Measurements from ENCODE around the gene UROS.
A peak's percentile ranks its signal among the peaks of the same experiment; 100 is the strongest.

The UROS gene

GRCh38 chr10:125788156-125789034, 34.7 kb downstream of the UROS start:
- no peak for DNase-seq (ENCODE audit: low spot score)

DNA sequence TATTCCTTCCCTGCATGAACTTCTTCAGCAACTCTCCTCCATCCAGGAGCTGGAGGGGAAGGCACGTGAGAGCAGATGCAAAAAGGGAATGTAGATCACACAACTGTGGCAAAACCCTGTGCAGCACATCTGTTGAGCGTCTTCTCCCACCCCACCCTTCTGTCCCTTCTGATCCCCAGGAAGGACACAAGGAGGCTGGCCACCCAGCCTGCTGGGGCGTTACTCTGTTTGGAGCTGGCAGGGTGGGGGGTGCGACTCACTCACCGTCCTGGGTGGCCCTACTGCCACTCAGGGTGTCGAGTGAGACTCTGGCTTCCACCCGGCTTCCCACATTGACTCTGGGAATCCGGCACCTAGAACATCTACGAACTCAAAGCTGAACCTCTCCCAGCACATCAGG, 37.3 kb downstream of the UROS start:
- no peak for DNase-seq (ENCODE audit: low spot score)

GRCh38 chr10:125783957-125784356, 39.1 kb downstream of the UROS start:
- no peak for DNase-seq (ENCODE audit: low spot score)

DNA sequence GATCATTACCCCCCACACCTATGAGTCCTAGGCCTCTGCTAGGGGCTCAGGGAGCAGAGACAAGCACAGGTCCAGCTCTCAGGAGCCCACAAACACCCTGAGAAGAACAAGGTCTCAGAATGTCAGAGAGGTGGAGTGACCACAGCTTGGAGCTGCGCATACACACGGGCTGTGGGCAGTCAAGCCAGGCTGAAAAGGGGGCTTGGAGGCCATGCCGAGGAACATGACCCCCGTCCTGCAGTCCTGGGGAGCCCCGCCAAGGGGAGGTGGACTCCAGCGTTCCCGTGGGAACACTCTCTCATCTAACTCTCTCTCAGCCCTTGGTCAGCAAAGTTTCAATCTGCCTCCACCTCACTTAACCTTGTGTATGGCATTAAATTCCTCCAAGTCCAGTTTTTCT, 39.6 kb downstream of the UROS start:
- DNase-seq (ENCODE audit: low spot score) = no peak

DNA sequence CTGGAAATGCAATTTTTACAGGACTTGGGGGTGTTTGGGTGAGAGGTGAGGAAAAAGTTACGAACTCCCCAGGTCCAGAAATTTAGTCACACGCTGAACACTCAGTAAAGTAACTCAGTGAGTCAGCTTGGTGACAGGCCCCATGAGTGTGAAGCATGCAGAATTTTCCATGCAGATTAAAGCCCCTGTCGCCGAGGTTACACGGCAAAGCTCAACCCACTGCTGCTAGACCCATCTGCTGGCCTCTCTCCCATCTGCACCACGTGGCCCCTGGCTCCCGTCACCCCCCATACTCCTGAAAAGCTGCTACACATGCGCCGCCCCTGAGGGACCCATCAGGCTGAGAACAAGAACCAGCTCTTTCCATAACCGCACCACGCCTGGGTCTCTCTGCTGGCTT, 40.4 kb downstream of the UROS start:
- peak; percentile 46 for DNase-seq (ENCODE audit: low spot score)

DNA sequence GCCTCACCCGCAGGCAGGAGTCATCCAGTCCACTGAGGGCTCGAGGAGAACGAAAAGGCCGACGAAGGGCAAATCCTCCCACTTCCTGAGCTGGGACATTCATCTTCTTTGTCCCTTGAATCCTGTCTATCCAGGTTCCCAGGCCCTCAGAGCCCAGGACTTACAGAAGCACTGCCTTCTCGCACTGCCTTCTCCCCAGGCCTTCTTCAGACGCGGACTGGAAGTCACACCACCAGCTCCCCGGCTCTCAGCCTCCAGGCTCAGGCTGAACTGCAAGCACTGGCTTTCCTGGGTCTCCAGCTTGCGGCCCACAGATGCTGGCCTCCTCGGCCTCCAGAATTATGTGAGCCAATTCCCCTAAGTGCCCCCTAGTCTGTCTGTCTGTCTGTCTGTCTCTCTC, 41.0 kb downstream of the UROS start:
- no peak for DNase-seq (ENCODE audit: low spot score)

DNA sequence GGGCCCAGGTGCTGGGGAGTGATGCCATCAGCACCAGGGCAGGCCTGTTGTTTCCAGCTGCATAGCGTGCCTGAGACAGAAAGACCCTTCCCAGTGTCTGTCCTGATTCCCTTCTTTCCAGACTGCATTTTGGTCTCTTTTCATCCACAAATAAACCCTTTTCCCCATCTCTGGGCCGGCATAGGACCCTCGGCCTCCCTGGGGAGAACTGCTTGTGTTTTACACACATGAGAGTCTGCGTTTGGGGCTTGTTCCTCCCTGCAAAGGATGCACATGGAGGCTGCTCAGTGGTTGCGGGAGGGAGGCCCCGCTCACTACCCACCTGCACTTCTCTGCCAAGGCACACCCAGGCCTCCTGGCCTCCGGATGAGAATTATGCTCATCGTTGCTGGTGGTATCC, 41.7 kb downstream of the UROS start:
- no peak for DNase-seq (ENCODE audit: low spot score)

GRCh38 chr10:125779403-125780327, 43.4 kb downstream of the UROS start:
- DNase-seq (ENCODE audit: low spot score) = no peak

DNA sequence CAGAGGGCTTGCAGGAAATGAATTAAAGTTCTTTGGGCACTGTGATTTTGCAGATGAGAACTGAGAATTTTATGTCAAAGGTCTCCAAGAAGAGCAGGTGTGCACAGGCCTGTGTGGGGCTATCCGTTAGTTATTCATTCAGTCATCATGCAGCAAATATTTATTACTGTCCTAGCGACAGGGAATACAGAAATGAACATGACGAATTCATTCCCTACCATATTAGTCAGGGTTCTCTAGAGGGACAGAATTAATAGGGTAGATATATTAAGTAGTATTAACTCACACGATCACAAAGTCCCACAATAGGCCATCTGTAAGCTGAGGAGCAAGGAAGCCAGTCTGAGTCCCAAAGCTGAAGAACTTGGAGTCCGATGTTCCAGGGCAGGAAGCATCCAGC, 44.5 kb downstream of the UROS start:
- no peak for DNase-seq (ENCODE audit: low spot score)

DNA sequence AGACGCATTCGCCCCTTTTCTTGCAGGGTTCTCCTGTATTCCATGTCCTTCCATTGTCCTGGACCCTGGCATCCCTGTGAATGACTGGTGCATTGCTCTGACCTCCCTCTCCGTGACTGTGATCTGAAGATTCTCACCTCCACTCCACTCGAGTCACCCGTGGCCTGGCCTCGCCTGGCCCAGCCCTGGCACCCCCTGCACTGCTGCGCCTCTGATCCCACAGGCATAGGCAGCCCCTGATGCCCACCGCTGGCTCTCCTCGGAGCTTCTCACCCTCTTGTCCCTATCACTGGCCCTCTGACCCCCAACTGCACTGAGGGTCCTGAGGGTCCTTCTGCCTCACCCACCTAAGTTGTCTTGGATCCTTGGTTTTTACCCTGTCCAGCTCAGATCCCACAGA, 45.3 kb downstream of the UROS start:
- no peak for DNase-seq (ENCODE audit: low spot score)

DNA sequence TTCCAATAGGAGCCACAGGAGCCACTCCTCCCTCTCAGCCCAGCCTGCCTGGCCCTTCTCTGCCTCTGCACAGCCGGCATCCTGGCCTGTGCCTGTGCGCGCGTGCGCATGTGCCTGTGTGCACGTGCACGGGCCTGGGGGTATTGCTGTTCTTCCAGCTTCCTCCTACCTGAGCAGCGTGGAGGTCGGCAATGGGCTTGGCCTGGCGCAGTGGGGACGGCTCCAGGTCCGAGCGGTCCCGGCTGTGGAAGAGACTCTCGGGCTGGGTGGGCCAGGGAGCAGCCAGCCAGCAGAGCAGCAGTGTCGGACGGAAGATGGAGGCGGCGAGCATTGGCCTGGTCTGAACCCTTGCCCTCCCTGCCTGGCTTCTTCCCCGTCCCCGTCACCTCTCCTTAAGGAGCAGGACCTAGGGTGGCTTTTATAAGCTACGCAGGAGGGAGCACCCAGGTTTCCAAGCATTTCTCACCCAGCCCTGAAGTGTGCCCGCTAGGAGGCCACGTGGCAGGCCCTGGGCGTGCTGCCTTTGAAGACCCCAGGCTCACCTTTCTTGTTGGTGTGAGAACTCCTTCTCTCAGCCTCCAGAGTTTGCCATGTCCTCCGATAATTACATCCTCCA, 47.5 kb downstream of the UROS start, which contains the start of gene MMP21:
Gene MMP21 (minus strand): TSS at position 331 of the 616 bp plus-strand sequence. CDS start 0 bp downstream, at position 331.
- no peak for DNase-seq (ENCODE audit: low spot score)

GRCh38 chr10:125774581-125775191, 48.4 kb downstream of the UROS start:
- DNase-seq (ENCODE audit: low spot score) = no peak

DNA sequence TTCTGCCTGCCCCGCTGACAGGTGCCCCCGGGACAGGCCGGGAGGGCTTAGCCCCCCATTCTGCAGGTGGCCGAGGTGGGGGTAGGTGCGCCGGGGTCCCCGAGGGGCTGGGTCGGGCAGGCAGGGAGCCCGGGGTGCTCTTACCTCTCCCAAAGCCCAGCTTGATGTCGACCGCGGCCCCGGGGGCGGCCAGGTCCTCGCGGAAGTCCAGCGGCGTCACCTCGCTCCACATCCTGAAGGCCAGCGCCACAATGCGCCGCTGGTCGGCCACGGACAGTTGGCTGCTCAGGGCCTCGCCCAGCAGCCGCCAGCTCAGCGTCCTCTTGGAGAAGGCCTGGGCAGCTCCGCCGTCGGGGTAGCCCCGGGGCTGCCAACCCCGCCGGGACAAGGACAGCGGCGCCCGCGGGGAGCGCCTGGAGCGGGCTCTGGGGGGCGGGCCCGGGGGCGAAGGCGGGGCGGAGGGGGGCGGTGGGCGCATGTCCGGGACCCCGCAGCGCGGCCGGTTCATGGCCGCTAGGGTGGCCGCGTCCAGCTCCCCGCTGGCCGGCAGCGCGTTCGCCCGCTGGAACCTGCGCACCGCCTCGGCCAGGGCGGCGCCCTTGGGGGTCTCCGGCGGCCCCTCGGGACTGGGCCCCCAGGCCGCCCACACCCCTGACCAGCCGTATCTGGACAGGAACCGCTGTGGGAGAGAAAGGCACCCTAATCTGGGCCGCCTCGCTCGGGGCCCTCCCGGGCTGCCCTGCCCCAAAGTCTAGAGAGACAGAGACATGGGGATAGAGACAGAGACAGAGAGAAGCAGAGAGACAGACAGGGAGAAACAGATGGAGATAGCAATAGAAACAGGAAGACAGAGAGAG, 49.1 kb downstream of the UROS start:
- DNase-seq (ENCODE audit: low spot score) = no peak

DNA sequence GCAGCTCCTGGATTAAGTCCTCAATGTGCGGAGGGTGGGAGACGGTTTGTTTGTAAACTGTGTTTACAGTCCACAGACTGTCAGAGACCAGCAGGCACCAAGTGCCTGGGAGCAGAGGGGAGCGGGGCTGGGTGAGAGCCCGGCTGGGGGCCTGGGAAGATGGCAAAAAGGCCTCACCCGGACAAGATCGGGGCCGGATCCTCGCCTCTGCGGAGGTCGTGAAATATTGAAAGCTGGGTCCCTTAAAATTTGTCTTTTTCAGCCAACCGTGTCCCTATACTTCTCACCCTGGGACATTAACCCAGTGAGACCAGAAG, 50.2 kb downstream of the UROS start:
- DNase-seq (ENCODE audit: low spot score) = no peak

- no peak for DNase-seq (ENCODE audit: low spot score)
Measured at GRCh38 chr10:125772112-125772863, 50.8 kb downstream of the UROS start.

DNA sequence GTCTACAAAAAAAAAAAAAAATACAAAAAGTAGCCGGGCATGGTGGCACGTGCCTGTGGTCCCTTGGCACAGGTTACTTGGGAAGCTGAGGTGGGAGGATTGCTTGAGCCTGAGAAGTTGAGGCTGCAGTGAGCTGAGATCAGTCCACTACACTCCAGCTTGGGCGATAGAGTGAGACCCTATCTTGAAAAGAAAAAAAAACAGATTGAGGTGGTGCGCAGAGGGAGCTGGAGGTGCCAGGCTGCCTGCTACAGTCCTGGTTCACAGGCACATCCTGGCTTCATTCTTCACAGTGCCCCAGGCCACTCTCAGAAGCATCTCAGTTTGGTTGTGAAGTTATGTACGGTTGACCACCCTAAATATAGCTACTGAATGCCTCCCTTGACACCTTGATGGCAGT, 52.2 kb downstream of the UROS start:
- DNase-seq (ENCODE audit: low spot score) = no peak

DNA sequence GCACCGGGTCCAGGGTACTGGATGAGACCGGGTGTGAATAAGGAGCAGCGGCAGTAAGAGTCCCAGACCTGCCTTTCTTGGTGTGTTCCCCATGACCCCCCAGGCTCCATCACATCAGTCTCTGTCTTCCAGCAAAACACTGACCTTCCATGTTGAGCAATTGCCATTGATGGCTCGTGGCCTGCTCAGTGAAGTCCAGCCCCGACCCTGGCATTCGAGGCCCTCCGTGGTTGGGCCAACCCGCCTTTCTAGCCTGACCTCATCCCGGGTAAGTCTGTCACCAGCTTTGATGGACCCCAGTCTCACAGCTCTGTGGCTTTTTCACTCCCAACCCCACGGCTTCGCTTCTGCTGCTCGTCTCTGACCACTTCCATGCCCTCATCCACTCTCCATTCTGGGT, 53.9 kb downstream of the UROS start:
- DNase-seq (ENCODE audit: low spot score) = no peak

DNA sequence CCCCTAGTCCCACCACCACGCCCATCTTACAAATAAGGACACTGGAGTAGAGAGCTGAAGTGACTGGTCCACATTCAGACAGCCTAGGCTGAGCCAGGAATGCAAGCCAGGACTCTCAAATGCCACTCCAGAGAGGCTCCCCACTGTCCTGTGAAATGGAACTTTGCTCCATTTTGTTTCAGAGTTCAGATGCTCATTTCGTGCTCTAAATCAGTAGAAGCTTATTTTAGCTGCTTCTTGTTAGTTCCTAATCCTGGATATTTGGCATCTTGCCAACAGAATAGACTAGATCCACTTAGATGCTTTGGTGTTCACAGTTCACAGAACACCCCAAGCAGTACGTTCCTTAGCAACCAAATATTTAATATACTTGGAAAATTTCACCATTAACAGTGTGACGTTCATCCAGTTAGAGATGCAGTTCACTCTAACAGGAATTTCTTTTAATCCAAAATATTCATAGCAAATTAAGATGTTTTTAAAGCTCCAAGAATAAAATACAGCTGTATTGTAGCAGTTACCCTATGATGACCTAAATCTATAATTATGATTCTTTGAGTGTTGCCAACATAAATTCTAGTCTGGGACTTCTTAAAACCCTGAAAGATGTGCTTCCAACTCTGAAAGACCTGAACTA, 54.7 kb downstream of the UROS start:
- DNase-seq (ENCODE audit: low spot score) = peak; percentile 41

DNA sequence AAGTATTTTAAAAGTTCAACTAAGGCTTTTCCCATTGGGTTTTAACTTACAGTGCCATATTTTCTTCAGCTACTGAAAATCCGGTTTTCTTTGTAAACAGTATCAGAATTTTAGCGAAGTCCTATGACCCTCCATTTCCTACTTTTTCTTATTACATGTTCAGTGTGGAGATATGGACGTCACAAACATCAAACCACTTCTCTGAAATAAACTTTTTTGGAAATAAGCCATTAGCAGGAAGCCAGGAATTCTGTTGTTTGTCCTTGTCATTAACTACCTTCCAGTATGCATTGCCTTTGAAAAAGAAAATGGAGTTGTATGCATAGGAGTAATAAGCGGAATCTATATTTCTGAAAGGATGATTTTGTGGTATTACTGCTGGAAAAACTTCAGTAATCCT, 56.5 kb downstream of the UROS start:
- DNase-seq (ENCODE audit: low spot score) = no peak

GRCh38 chr10:125765835-125766234, 57.2 kb downstream of the UROS start:
- no peak for DNase-seq (ENCODE audit: low spot score)
